ENCODE measurements around the gene UNC13D. TPM values are rescaled to one million over a fixed set of nuclear protein-coding genes. Genes with fewer than 3 reads are reported as not detected.
"Not testable (repeated sequence)": the region's sequence is repeated elsewhere in the genome, so short reads cannot be mapped to it uniquely, and the experiment has no call there.

Gene UNC13D
- total RNA-seq, 4 donors from 2014 or later, result 5.0 to 9.1 (median 7.6) TPM

DNA sequence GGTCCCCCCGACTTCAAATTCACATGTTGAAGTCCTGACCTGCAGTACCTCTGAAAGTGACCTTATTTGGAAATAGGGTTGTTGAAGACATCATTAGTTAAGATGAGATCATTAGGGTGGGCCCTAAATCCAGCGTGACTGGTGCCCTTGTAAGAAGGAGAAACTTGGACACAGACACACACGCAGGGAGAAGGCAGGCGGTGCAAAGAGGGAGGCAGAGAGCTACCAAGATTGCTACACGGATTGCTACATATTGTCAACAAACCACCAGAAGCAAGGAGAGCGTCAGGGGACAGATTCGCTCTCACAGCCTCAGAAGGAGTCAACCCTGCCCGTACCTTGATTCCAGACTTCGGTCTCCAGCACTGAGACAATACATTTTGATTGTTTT, 17.7 kb upstream of the UNC13D start:
- DNase-seq (ENCODE audit: low spot score in 2 of 2), result peak in 1 of 2 donors; percentile 73
- no peak overlapping the region for H3K4me3 ChIP-seq (ENCODE audit: low read depth, poor library complexity, severe bottlenecking)
- TF ChIP-seq POLR2A (IDR thresholded peaks at IDR 0.05), result no peak
- TF ChIP-seq, protein P1, sequence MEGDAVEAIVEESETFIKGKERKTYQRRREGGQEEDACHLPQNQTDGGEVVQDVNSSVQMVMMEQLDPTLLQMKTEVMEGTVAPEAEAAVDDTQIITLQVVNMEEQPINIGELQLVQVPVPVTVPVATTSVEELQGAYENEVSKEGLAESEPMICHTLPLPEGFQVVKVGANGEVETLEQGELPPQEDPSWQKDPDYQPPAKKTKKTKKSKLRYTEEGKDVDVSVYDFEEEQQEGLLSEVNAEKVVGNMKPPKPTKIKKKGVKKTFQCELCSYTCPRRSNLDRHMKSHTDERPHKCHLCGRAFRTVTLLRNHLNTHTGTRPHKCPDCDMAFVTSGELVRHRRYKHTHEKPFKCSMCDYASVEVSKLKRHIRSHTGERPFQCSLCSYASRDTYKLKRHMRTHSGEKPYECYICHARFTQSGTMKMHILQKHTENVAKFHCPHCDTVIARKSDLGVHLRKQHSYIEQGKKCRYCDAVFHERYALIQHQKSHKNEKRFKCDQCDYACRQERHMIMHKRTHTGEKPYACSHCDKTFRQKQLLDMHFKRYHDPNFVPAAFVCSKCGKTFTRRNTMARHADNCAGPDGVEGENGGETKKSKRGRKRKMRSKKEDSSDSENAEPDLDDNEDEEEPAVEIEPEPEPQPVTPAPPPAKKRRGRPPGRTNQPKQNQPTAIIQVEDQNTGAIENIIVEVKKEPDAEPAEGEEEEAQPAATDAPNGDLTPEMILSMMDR (IDR thresholded peaks at IDR 0.05), result no peak
- intact Hi-C loops (cut with DNase I; ENCODE audit: low total_unique reads), result no loop called here
- WGBS, 2 donors, result 65 to 69% methylated on average over 9 of the region's 9 CpGs

DNA sequence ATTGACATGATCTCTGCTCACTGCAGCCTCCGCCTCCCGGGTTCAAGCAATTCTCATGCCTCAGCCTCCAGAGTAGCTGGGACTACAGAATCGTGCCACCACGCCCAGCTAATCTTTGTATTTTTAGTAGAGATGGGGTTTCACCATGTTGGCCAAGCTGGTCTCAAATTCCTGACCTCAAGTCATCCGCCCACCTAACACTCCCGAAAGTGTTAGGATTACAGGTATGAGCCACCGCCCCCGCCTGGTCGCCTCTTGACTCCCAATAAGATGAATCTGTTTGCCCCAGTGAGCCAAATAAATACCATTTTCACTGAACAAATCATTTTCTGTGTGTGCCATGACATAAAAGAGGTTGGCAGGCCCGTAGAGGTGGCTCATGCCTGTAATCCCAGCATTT, 15.2 kb upstream of the UNC13D start:
- WGBS, 2 donors, result 84 to 88% methylated on average over 10 of the region's 10 CpGs
- intact Hi-C loops (cut with DNase I; ENCODE audit: low total_unique reads); DNase-seq (ENCODE audit: low spot score in 2 of 2); H3K4me3 ChIP-seq (ENCODE audit: low read depth, poor library complexity, severe bottlenecking): not testable (repeated sequence)

DNA sequence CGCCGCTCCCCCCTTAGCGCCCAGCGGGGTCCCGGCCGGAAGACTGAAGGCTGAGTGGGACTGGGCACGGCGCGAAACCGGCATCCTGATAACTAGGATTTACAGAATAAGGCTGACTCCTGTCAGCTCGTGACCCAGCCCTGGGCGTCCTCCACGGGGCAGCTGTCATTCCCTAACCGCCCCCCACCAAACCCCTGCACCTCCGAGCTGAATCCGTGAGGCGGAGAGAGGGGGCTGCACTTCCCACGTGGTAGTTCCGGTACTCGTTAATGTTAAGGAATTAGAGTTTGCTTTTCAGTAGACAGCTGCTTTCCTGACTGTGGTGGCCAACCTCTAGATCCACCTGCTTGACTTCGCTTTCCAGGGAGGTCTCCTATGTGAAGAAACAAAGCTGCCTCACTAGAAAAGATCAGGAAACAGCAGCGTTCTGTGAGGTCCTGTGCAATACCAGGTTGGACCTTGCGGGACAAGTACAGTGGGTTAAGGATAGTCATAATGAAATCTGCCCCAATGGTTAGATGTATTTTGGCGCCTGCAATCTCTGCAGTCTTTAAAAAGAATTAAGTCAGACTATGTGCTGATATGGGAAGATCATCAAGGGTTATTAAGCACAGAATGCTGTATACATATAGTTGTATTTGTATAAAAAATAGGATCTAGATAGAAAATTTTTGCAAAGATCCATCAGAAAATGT, 12.0 kb upstream of the UNC13D start:
- H3K4me3 ChIP-seq (ENCODE audit: low read depth, poor library complexity, severe bottlenecking), result peak overlapping the region; percentile 95
- no peak for TF ChIP-seq POLR2A (IDR thresholded peaks at IDR 0.05)
- TF ChIP-seq, protein P1 (IDR thresholded peaks at IDR 0.05), result no peak
- no peak for DNase-seq (ENCODE audit: low spot score in 2 of 2)
- WGBS, 2 donors, result 3 to 14% methylated on average over 5 to 17 of the region's 24 CpGs
- intact Hi-C loops (cut with DNase I; ENCODE audit: low total_unique reads), result no loop called here

DNA sequence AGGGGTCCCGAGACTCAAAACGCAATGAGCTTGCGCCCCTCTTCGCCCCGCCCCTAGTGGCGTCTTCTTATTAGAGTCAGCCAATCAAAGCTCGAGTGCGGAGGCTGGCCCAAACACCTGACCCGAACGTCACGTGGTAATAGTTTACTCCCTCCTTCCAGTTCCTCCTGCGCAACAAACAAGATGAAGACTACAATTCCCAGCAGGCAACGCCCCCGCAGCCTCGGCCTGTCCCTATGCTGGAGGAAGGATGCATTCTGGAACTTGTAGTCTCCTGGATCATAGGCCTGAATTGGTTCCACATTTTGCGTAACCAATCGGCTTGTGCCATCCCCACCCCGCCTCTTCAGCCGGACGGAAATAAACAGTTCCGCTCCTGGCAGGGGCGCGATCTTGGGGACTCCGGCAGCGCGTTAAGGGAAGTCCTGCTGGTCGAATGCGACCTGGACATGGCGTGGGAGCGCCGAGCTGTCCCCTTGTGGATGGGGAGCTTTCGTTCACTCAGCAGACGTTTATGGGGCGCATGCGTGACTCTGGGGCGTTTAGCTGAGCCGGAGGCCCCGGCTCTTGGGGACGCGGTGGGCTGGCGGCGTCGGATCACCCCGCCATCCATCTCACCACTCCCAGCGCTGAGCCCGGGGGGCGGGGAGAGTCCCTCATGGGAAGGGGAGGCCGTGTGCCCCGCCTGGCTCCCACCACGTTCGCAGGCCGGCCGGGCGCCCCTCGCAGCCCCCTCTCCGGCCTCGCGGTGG, 11.3 kb upstream of the UNC13D start, which contains the start of gene WBP2:
Gene WBP2 (minus strand): TSS at position 26 of the 752 bp plus-strand sequence. CDS start 38 bp downstream, outside the sequence.
- 0% methylated on average over 27 to 46 of the region's 58 CpGs for WGBS, 2 donors
- peak within 1 kb of the TSS; percentile 95 for H3K4me3 ChIP-seq (ENCODE audit: low read depth, poor library complexity, severe bottlenecking)
- TF ChIP-seq, protein P1 (IDR thresholded peaks at IDR 0.05), result no peak
- peak in 1 of 2 donors; percentile 97 for TF ChIP-seq POLR2A (IDR thresholded peaks at IDR 0.05)
- intact Hi-C loops (cut with DNase I; ENCODE audit: low total_unique reads), result no loop called here
- peak; percentile 100 for DNase-seq (ENCODE audit: low spot score in 2 of 2)

DNA sequence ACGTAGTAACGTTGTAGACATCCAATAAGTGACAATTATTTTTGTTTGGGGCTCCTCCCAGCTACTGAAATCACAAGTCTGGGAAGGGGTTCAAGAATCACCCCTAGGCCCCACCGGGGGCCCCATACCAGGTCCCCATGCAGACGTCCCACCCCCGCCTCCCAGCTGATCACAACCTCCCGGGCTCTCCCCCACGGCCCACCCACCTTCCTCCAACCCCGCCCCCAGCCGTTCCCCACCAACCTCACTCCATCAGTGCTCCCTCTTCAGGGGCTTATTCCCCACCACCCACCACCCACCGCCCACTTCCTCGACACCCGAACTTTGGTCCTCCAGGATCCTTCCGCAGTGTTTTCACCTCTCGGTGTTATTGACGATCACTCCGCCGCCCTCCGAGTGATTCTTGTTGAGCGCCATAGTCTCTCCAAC, 10.7 kb upstream of the UNC13D start:
- WGBS, 2 donors, result 0 to 1% methylated on average over 15 to 19 of the region's 19 CpGs
- TF ChIP-seq POLR2A (IDR thresholded peaks at IDR 0.05), result peak in 1 of 2 donors; percentile 85
- TF ChIP-seq, protein P1 (IDR thresholded peaks at IDR 0.05), result no peak
- H3K4me3 ChIP-seq (ENCODE audit: low read depth, poor library complexity, severe bottlenecking), result peak overlapping the region; percentile 47
- DNase-seq (ENCODE audit: low spot score in 2 of 2), result no peak
- intact Hi-C loops (cut with DNase I; ENCODE audit: low total_unique reads), result no loop called here

DNA sequence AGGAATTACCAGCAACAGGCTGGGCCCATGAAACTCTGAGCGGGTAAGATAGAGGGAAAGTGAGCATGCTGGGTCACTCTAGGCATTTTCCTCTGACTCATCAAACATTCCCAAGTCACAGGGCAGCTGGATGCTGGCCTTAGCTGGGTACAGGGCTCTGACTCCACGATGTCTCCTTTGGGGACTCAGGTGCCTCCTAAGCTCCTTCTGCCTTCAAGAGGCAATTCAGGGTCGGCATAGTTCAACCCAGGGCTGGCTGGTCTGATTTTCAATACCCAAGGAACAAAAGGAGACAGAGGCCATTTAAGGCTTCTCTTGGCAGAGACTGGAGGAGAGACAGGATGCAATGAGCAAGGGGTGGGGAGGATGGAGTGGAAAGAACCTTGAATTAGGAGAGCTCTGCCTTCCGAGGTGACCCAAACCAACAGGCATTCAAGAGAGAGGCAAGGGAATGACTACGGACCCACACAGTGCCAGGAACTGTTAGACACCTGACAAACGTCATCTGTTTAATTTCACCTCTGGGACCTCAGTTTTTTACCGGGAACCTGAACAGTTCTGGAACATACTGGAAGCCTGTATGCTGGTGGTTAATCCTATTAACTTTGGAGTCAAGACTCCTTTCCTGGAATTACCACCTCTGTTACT, 10.0 kb upstream of the UNC13D start:
- TF ChIP-seq, protein P1 (IDR thresholded peaks at IDR 0.05), result no peak
- TF ChIP-seq POLR2A (IDR thresholded peaks at IDR 0.05), result no peak
- 7 to 16% methylated on average over 7 of the region's 7 CpGs for WGBS, 2 donors
- DNase-seq (ENCODE audit: low spot score in 2 of 2), result no peak
- intact Hi-C loops (cut with DNase I; ENCODE audit: low total_unique reads), result no loop called here
- peak overlapping the region; percentile 47 for H3K4me3 ChIP-seq (ENCODE audit: low read depth, poor library complexity, severe bottlenecking)
